Heart left ventricle (tissue), 13 donors: ENCODE data around the gene SYNM.

Source experiments
- CTCF ChIP-seq, 12 donors: fragments of 200-600 bp; sonication (generic) in 4 of 12; IDR thresholded peaks; one replicate each; pipeline versions ENCODE4 v1.5.0 to v1.8.0; 2018 to 2022; ENCODE audit warnings: antibody characterized with exemption in 12 of 12, mild to moderate bottlenecking in 5 of 12
- POLR2A ChIP-seq, 2 donors: fragments of 450-650 bp; IDR thresholded peaks; one replicate each; pipeline ENCODE4 v1.6.1; 2017; ENCODE audit warnings: antibody characterized with exemption in 2 of 2, mild to moderate bottlenecking in 2 of 2, moderate library complexity in 2 of 2
- donor health status: ischemic (EF 13 %, LVEDD 7.1; RV severe dilation, severe dysfunction).
- donor health status: DM: no; HTN: yes; CAD: no.
- donor health status: DM: no; HTN: no; CAD: no.
- donor health status: ischemic (EF 25% LVEDD 6.9; RV normal size, moderate dysfunction).
- donor health status: ischemic (EF 25% LVEDD 5.7; RV mildly dilated, moderate dysfunction).
- donor health status: ischemic (EF 35%, LVEDD 5.7; RV mildly dilated, moderate dysfunction).
- donor health status: nonischemic (EF 11% LVEDD 7.7; RV severe dilation, severe dysfunction).
- donor health status: DM: yes; HTN: yes; CAD: no.
- donor health status: PGD.
- donor health status: ischemic (EF 29% LVEDD 5.4; RV normal size, mild dysfunction).
- donor health status: nonischemic (EF 23%, LVEDD 6.1; RV moderate dilation, normal function).

DNA sequence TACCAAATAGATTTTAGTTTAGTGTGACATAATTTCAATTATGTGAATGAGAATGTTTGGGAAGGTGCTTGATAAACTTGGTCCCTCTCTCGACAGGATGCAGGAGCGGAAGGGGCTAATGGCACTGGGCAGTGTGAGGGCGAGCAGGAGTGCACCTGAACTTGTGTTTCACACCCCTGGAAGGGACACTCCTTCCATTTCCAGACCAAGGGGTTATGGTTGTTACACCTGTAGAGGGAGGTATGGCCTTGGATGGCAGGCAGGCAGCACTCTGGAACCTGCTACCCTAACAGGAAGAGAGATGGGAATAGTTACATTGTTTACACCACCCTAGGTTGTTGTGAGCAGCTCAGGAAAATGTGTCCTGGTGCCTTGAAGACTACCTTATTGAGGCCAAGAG, 22.1 kb downstream of the SYNM start:
- TF ChIP-seq CTCF (IDR thresholded peaks at IDR 0.05) (no peak), POLR2A (IDR thresholded peaks at IDR 0.05) (no peak)
